Measurements from ENCODE around the gene ATP8A2.

ATP8A2 gene

GRCh38 chr13:25906191-25906661, 534.5 kb downstream of the ATP8A2 start:
- H3K4me1 ChIP-seq (ENCODE audit: control insufficient read depth, insufficient read depth, low read length) = peaks cover 16% of the 10 kb centered on the region
- H3K4me3 ChIP-seq (ENCODE audit: low read depth, low read length) = no peak overlapping the region
- H3K27me3 ChIP-seq (ENCODE audit: control insufficient read depth, insufficient read depth, low read length) = no peaks in the 10 kb centered on the region
- no peak overlapping the region for H3K9ac ChIP-seq (ENCODE audit: low read depth, low read length)
- H3K9me3 ChIP-seq (ENCODE audit: control insufficient read depth, insufficient read depth, low read length) = no peaks in the 10 kb centered on the region
- H3K36me3 ChIP-seq (ENCODE audit: control insufficient read depth, insufficient read depth, low read length) = no peaks in the 10 kb centered on the region

GRCh38 chr13:25908366-25908765, 536.6 kb downstream of the ATP8A2 start:
- Histone ChIP-seq H3K27me3 (ENCODE audit: control insufficient read depth, insufficient read depth, low read length) (no peaks in the 10 kb centered on the region), H3K36me3 (ENCODE audit: control insufficient read depth, insufficient read depth, low read length) (no peaks in the 10 kb centered on the region), H3K4me1 (ENCODE audit: control insufficient read depth, insufficient read depth, low read length) (peaks cover 25% of the 10 kb centered on the region), H3K9ac (ENCODE audit: low read depth, low read length) (no peak overlapping the region), H3K9me3 (ENCODE audit: control insufficient read depth, insufficient read depth, low read length) (no peaks in the 10 kb centered on the region), H3K4me3 (ENCODE audit: low read depth, low read length) (no peak overlapping the region)

GRCh38 chr13:25910243-25910642, 538.5 kb downstream of the ATP8A2 start:
- no peak overlapping the region for H3K4me3 ChIP-seq (ENCODE audit: low read depth, low read length)
- H3K9ac ChIP-seq (ENCODE audit: low read depth, low read length) = no peak overlapping the region
- no peaks in the 10 kb centered on the region for H3K36me3 ChIP-seq (ENCODE audit: control insufficient read depth, insufficient read depth, low read length)
- peaks cover 2% of the 10 kb centered on the region for H3K27me3 ChIP-seq (ENCODE audit: control insufficient read depth, insufficient read depth, low read length)
- H3K4me1 ChIP-seq (ENCODE audit: control insufficient read depth, insufficient read depth, low read length) = peaks cover 25% of the 10 kb centered on the region
- no peaks in the 10 kb centered on the region for H3K9me3 ChIP-seq (ENCODE audit: control insufficient read depth, insufficient read depth, low read length)

- Histone ChIP-seq H3K9ac (ENCODE audit: low read depth, low read length) (no peak overlapping the region), H3K4me1 (ENCODE audit: control insufficient read depth, insufficient read depth, low read length) (peaks cover 25% of the 10 kb centered on the region), H3K36me3 (ENCODE audit: control insufficient read depth, insufficient read depth, low read length) (no peaks in the 10 kb centered on the region), H3K4me3 (ENCODE audit: low read depth, low read length) (no peak overlapping the region), H3K9me3 (ENCODE audit: control insufficient read depth, insufficient read depth, low read length) (no peaks in the 10 kb centered on the region), H3K27me3 (ENCODE audit: control insufficient read depth, insufficient read depth, low read length) (peaks cover 2% of the 10 kb centered on the region)
Observed at GRCh38 chr13:25910991-25911419, 539.2 kb downstream of the ATP8A2 start.

GRCh38 chr13:25912961-25913360, 541.2 kb downstream of the ATP8A2 start:
- H3K4me1 ChIP-seq (ENCODE audit: control insufficient read depth, insufficient read depth, low read length) = peaks cover 25% of the 10 kb centered on the region
- H3K9ac ChIP-seq (ENCODE audit: low read depth, low read length) = no peak overlapping the region
- no peaks in the 10 kb centered on the region for H3K36me3 ChIP-seq (ENCODE audit: control insufficient read depth, insufficient read depth, low read length)
- H3K27me3 ChIP-seq (ENCODE audit: control insufficient read depth, insufficient read depth, low read length) = peaks cover 5% of the 10 kb centered on the region
- H3K9me3 ChIP-seq (ENCODE audit: control insufficient read depth, insufficient read depth, low read length) = no peaks in the 10 kb centered on the region
- no peak overlapping the region for H3K4me3 ChIP-seq (ENCODE audit: low read depth, low read length)

GRCh38 chr13:25915840-25916518, 544.2 kb downstream of the ATP8A2 start:
- Histone ChIP-seq H3K4me3 (ENCODE audit: low read depth, low read length) (no peak overlapping the region), H3K4me1 (ENCODE audit: control insufficient read depth, insufficient read depth, low read length) (peaks cover 9% of the 10 kb centered on the region), H3K27me3 (ENCODE audit: control insufficient read depth, insufficient read depth, low read length) (peaks cover 5% of the 10 kb centered on the region), H3K9me3 (ENCODE audit: control insufficient read depth, insufficient read depth, low read length) (no peaks in the 10 kb centered on the region), H3K36me3 (ENCODE audit: control insufficient read depth, insufficient read depth, low read length) (no peaks in the 10 kb centered on the region), H3K9ac (ENCODE audit: low read depth, low read length) (no peak overlapping the region)

- Histone ChIP-seq H3K36me3 (ENCODE audit: control insufficient read depth, insufficient read depth, low read length) (no peaks in the 10 kb centered on the region), H3K9ac (ENCODE audit: low read depth, low read length) (no peak overlapping the region), H3K27me3 (ENCODE audit: control insufficient read depth, insufficient read depth, low read length) (peaks cover 3% of the 10 kb centered on the region), H3K4me3 (ENCODE audit: low read depth, low read length) (no peak overlapping the region), H3K9me3 (ENCODE audit: control insufficient read depth, insufficient read depth, low read length) (no peaks in the 10 kb centered on the region), H3K4me1 (ENCODE audit: control insufficient read depth, insufficient read depth, low read length) (peaks cover 7% of the 10 kb centered on the region)
Observed at GRCh38 chr13:25920277-25920676, 548.5 kb downstream of the ATP8A2 start.

GRCh38 chr13:25920931-25921330, 549.2 kb downstream of the ATP8A2 start:
- Histone ChIP-seq H3K4me3 (ENCODE audit: low read depth, low read length) (no peak overlapping the region), H3K27me3 (ENCODE audit: control insufficient read depth, insufficient read depth, low read length) (peaks cover 3% of the 10 kb centered on the region), H3K9ac (ENCODE audit: low read depth, low read length) (no peak overlapping the region), H3K36me3 (ENCODE audit: control insufficient read depth, insufficient read depth, low read length) (no peaks in the 10 kb centered on the region), H3K4me1 (ENCODE audit: control insufficient read depth, insufficient read depth, low read length) (peaks cover 7% of the 10 kb centered on the region), H3K9me3 (ENCODE audit: control insufficient read depth, insufficient read depth, low read length) (no peaks in the 10 kb centered on the region)

GRCh38 chr13:25922376-25922775, 550.6 kb downstream of the ATP8A2 start:
- Histone ChIP-seq H3K4me3 (ENCODE audit: low read depth, low read length) (no peak overlapping the region), H3K4me1 (ENCODE audit: control insufficient read depth, insufficient read depth, low read length) (peaks cover 7% of the 10 kb centered on the region), H3K27me3 (ENCODE audit: control insufficient read depth, insufficient read depth, low read length) (no peaks in the 10 kb centered on the region), H3K36me3 (ENCODE audit: control insufficient read depth, insufficient read depth, low read length) (no peaks in the 10 kb centered on the region), H3K9ac (ENCODE audit: low read depth, low read length) (no peak overlapping the region), H3K9me3 (ENCODE audit: control insufficient read depth, insufficient read depth, low read length) (no peaks in the 10 kb centered on the region)

- Histone ChIP-seq H3K9me3 (ENCODE audit: control insufficient read depth, insufficient read depth, low read length) (no peaks in the 10 kb centered on the region), H3K27me3 (ENCODE audit: control insufficient read depth, insufficient read depth, low read length) (no peaks in the 10 kb centered on the region), H3K4me1 (ENCODE audit: control insufficient read depth, insufficient read depth, low read length) (peaks cover 7% of the 10 kb centered on the region), H3K9ac (ENCODE audit: low read depth, low read length) (no peak overlapping the region), H3K4me3 (ENCODE audit: low read depth, low read length) (no peak overlapping the region), H3K36me3 (ENCODE audit: control insufficient read depth, insufficient read depth, low read length) (no peaks in the 10 kb centered on the region)
Observed at GRCh38 chr13:25923217-25924085, 551.7 kb downstream of the ATP8A2 start.

GRCh38 chr13:25927363-25927762, 555.6 kb downstream of the ATP8A2 start:
- Histone ChIP-seq H3K27me3 (ENCODE audit: control insufficient read depth, insufficient read depth, low read length) (no peaks in the 10 kb centered on the region), H3K9me3 (ENCODE audit: control insufficient read depth, insufficient read depth, low read length) (no peaks in the 10 kb centered on the region), H3K36me3 (ENCODE audit: control insufficient read depth, insufficient read depth, low read length) (no peaks in the 10 kb centered on the region), H3K4me3 (ENCODE audit: low read depth, low read length) (no peak overlapping the region), H3K9ac (ENCODE audit: low read depth, low read length) (no peak overlapping the region), H3K4me1 (ENCODE audit: control insufficient read depth, insufficient read depth, low read length) (peaks cover 9% of the 10 kb centered on the region)

GRCh38 chr13:25927932-25928331, 556.2 kb downstream of the ATP8A2 start:
- Histone ChIP-seq H3K36me3 (ENCODE audit: control insufficient read depth, insufficient read depth, low read length) (no peaks in the 10 kb centered on the region), H3K9ac (ENCODE audit: low read depth, low read length) (no peak overlapping the region), H3K27me3 (ENCODE audit: control insufficient read depth, insufficient read depth, low read length) (no peaks in the 10 kb centered on the region), H3K4me1 (ENCODE audit: control insufficient read depth, insufficient read depth, low read length) (peaks cover 5% of the 10 kb centered on the region), H3K4me3 (ENCODE audit: low read depth, low read length) (no peak overlapping the region), H3K9me3 (ENCODE audit: control insufficient read depth, insufficient read depth, low read length) (no peaks in the 10 kb centered on the region)

Measured in iPS-15b (cell line).